ENCODE measurements around the gene PASD1. TPM values are rescaled to one million over a fixed set of nuclear protein-coding genes. Genes with fewer than 3 reads are reported as not detected.

The PASD1 gene
- total RNA-seq, 2 experiments from 2014 or later, result not detected

- no peak for DNase-seq
- ATAC-seq (ENCODE audit: low read depth), result no peak
- no peaks in the 10 kb centered on the region for H3K27me3 Mint-ChIP-seq
- peaks cover 1% of the 10 kb centered on the region for H3K4me1 Mint-ChIP-seq
- no peak overlapping the region for H3K27ac Mint-ChIP-seq
- H3K36me3 Mint-ChIP-seq, result no peaks in the 10 kb centered on the region
- POLR2A ChIA-PET, result no interaction called here
- no peaks in the 10 kb centered on the region for H3K9me3 Mint-ChIP-seq
- H3K4me3 Mint-ChIP-seq, result no peak overlapping the region
Observed at GRCh38 chrX:151714362-151714761, 150.9 kb downstream of the PASD1 start.

- Mint-ChIP-seq H3K4me3 (no peak within 1 kb of the TSS), H3K36me3 (no peaks in the 10 kb centered on the region), H3K27me3 (peaks cover 2% of the 10 kb centered on the region), H3K27ac (no peak within 1 kb of the TSS), H3K4me1 (peaks cover 1% of the 10 kb centered on the region), H3K9me3 (no peaks in the 10 kb centered on the region)
- no peak for DNase-seq
- POLR2A ChIA-PET, result no interaction called here
- ATAC-seq (ENCODE audit: low read depth), result no peak
Observed at GRCh38 chrX:151715752-151716151, 152.3 kb downstream of the PASD1 start, which contains the start of gene FATE1. Gene FATE1 (plus strand): TSS chrX:151716035. CDS start chrX:151716120, 85 bp downstream.

- Mint-ChIP-seq H3K27ac (no peak overlapping the region), H3K27me3 (peaks cover 2% of the 10 kb centered on the region), H3K36me3 (no peaks in the 10 kb centered on the region), H3K4me1 (peaks cover 1% of the 10 kb centered on the region), H3K9me3 (no peaks in the 10 kb centered on the region), H3K4me3 (no peak overlapping the region)
- no peak for DNase-seq
- POLR2A ChIA-PET, result no interaction called here
- no peak for ATAC-seq (ENCODE audit: low read depth)
Observed at GRCh38 chrX:151722241-151722846, 158.9 kb downstream of the PASD1 start.

GRCh38 chrX:151723156-151723760 is 159.8 kb downstream of the PASD1 start:
- Mint-ChIP-seq H3K27ac (no peak overlapping the region), H3K4me1 (peaks cover 1% of the 10 kb centered on the region), H3K36me3 (no peaks in the 10 kb centered on the region), H3K4me3 (no peak overlapping the region), H3K9me3 (no peaks in the 10 kb centered on the region), H3K27me3 (peaks cover 2% of the 10 kb centered on the region)
- DNase-seq, result no peak
- POLR2A ChIA-PET, result no interaction called here
- no peak for ATAC-seq (ENCODE audit: low read depth)

GRCh38 chrX:151724563-151725337 is 161.3 kb downstream of the PASD1 start:
- no peak for ATAC-seq (ENCODE audit: low read depth)
- Mint-ChIP-seq H3K4me3 (no peak overlapping the region), H3K4me1 (no peaks in the 10 kb centered on the region), H3K36me3 (no peaks in the 10 kb centered on the region), H3K27ac (no peak overlapping the region), H3K9me3 (no peaks in the 10 kb centered on the region), H3K27me3 (peaks cover 2% of the 10 kb centered on the region)
- POLR2A ChIA-PET, result no interaction called here
- DNase-seq, result no peak

GRCh38 chrX:151725338-151725614 is 161.8 kb downstream of the PASD1 start:
- H3K36me3 Mint-ChIP-seq, result no peaks in the 10 kb centered on the region
- no peaks in the 10 kb centered on the region for H3K27me3 Mint-ChIP-seq
- H3K27ac Mint-ChIP-seq, result no peak overlapping the region
- ATAC-seq (ENCODE audit: low read depth) (no peak), DNase-seq (no peak)
- H3K4me3 Mint-ChIP-seq, result no peak overlapping the region
- H3K9me3 Mint-ChIP-seq, result no peaks in the 10 kb centered on the region
- POLR2A ChIA-PET, result no interaction called here
- H3K4me1 Mint-ChIP-seq, result no peaks in the 10 kb centered on the region

Other genes starting within 250 kb of the PASD1 start
- 10 to 100 TPM; 39.1 to 43.7 TPM for gene VMA21, start 166.5 kb upstream of the PASD1 start, total RNA-seq
- not detected for gene PRRG3, start 131.8 kb downstream of the PASD1 start, total RNA-seq
- gene FATE1, start 152.4 kb downstream of the PASD1 start, total RNA-seq, result not detected
- not detected for gene CNGA2, start 171.1 kb downstream of the PASD1 start, total RNA-seq

All from activated naive CD8-positive, alpha-beta T cell treated with anti-CD3 and anti-CD28 coated beads, Interleukin-2, amount 10 ng/mL, durations not matched to agents 7 days and 5 days (primary cell).